ENCODE results near the gene MPHOSPH8.
"Not testable (repeated sequence)": the region's sequence is repeated elsewhere in the genome, so short reads cannot be mapped to it uniquely, and the experiment has no call there.

The MPHOSPH8 gene

DNA sequence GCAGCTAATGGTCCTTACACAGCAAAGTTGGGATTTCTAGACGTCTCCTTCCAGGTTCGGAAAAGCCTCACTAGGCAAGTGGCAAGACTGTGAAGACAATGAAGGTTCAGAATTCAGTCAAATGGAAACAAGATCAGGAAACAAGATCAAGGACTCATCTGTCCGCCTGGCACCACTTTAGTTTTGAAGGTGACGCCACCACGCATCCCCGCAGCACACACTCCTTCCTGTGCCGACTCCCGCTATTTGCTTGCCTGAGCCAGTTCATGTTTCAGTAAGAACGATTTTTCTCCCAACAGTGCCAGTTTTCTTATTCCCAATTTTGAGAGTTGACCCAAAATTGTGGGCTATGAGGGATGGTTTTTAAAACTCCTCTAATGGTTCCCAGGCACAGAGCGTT is 41.4 kb downstream of the MPHOSPH8 start:
- no peak overlapping the region for H3K4me3 ChIP-seq (replicated peaks; ENCODE audit: low read depth, low read length)
- TF ChIP-seq, protein P1, sequence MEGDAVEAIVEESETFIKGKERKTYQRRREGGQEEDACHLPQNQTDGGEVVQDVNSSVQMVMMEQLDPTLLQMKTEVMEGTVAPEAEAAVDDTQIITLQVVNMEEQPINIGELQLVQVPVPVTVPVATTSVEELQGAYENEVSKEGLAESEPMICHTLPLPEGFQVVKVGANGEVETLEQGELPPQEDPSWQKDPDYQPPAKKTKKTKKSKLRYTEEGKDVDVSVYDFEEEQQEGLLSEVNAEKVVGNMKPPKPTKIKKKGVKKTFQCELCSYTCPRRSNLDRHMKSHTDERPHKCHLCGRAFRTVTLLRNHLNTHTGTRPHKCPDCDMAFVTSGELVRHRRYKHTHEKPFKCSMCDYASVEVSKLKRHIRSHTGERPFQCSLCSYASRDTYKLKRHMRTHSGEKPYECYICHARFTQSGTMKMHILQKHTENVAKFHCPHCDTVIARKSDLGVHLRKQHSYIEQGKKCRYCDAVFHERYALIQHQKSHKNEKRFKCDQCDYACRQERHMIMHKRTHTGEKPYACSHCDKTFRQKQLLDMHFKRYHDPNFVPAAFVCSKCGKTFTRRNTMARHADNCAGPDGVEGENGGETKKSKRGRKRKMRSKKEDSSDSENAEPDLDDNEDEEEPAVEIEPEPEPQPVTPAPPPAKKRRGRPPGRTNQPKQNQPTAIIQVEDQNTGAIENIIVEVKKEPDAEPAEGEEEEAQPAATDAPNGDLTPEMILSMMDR (IDR thresholded peaks at IDR 0.05; ENCODE audit: low read length, missing control alignments) = no peak

DNA sequence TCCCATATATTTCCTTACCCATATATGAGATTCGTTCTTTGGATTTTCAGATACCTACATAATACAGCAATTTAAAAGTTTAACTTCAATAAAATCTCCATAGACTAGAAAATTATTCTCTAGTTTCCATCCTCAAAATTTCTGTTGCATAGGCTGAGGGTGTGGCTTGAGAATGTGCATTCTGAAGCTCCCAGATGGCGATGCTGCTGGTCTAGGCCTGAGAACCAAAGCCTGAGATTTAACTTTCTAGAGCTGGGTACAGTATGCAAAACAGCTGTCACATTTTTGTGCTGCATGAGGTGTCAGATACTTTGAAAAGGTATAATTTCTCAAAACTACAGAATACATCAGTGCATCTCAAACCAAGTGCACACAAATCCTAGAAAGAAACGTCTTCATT is 42.7 kb downstream of the MPHOSPH8 start:
- no peak overlapping the region for H3K4me3 ChIP-seq (replicated peaks; ENCODE audit: low read depth, low read length)
- TF ChIP-seq, protein P1 (IDR thresholded peaks at IDR 0.05; ENCODE audit: low read length, missing control alignments) = no peak
- no peak for DNase-seq (ENCODE audit: low read depth)

More for the DNA sequence above, 41.4 kb downstream of the MPHOSPH8 start:
- no peak for DNase-seq (ENCODE audit: low read depth)

DNA sequence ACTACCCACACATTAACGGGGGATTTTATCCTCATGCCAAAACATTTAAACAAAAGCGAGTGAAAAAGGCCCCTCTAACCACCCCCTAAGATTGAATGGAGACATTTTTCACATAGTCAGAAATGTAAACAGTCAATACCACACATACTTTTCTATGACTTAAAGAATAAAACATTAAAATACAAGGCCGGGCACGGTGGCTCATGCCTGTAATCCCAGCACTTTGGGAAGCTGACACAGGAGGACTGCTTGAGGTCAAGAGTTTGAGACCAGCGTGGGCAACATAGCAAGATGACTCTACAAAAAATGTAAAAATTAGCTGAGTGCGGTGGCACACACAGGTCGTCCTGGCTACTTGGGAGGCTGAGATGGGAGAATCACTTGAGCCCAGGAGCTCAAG is 47.3 kb downstream of the MPHOSPH8 start:
- DNase-seq (ENCODE audit: low read depth) = no peak
- TF ChIP-seq, protein P1 (IDR thresholded peaks at IDR 0.05; ENCODE audit: low read length, missing control alignments) = no peak
- no peak overlapping the region for H3K4me3 ChIP-seq (replicated peaks; ENCODE audit: low read depth, low read length)

DNA sequence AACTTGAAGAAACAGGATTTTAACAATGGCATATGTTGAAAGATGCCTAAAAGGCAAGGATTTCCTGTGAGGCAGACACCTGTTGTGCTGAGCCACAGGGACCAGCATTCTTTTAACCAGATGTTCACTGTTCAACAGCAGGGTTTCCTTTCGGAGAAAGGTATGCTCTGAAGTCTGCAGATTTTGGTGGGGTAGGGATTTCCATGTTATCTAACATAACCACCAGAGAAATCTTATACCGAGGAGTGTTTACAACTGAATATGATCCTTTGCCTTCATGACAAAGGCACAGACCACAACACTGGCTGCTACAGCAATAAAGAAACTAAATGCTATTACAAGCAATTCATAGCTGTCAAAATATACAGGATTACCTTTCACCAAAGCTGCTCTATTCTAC is 48.1 kb downstream of the MPHOSPH8 start:
- no peak overlapping the region for H3K4me3 ChIP-seq (replicated peaks; ENCODE audit: low read depth, low read length)
- no peak for DNase-seq (ENCODE audit: low read depth)
- TF ChIP-seq, protein P1 (IDR thresholded peaks at IDR 0.05; ENCODE audit: low read length, missing control alignments) = no peak

DNA sequence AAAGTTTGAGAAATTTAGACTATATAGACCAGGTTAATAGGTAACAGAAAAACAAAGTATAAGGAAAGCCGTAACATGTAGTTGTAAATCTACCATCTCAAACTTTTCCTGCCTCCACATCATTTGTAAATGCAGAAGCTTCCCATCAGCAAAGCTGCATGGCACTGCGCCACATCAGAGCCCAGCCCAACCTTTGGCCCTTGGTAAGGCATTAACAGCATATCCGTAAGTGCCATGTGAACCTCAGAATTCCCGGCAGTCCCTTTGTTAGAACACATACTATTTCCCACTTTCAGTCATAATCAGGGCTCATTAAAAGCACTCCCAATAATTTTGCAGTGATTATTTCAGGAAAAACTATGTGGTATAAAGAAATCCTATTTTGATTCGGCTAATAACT is 51.6 kb downstream of the MPHOSPH8 start:
- no peak overlapping the region for H3K4me3 ChIP-seq (replicated peaks; ENCODE audit: low read depth, low read length)
- DNase-seq (ENCODE audit: low read depth) = no peak
- TF ChIP-seq, protein P1 (IDR thresholded peaks at IDR 0.05; ENCODE audit: low read length, missing control alignments) = no peak

DNA sequence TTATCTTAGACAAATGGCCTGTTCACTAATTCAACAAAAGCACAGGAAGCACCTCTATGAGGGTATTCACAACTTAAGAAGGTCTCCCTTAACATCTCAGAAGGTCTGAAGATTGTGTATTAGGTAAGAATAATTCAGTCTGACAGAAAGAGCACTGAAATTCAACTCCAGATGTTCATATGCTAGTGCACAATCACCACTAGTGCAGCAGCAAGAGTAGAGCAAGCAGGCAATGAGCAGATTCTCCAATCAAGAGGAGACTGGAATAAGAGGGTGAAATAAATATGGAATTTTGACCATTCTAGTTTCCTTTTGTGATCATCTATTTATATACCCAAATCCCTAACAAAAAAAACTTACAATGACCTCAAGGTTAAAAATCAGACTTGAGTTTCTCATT is 52.0 kb downstream of the MPHOSPH8 start:
- TF ChIP-seq, protein P1 (IDR thresholded peaks at IDR 0.05; ENCODE audit: low read length, missing control alignments) = no peak
- DNase-seq (ENCODE audit: low read depth) = no peak
- H3K4me3 ChIP-seq (replicated peaks; ENCODE audit: low read depth, low read length) = no peak overlapping the region

DNA sequence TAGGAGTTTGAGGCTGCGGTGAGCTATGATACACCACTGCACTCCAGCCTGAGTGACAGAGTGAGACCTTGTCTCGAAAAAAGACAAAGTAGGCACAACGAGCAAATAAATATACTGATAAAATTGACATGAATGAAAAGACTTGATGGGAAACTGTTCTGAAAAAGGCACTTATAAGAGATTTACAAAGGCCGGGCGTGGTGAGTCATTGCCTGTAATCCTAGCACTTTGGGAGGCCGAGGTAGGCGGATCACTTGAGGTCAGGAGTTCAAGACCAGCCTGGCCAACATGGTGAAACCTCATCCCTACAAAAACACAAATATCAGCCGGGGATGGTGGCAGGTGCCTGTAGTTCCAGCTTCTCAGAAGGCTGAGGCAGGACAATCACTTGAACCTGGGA is 58.0 kb downstream of the MPHOSPH8 start:
- DNase-seq (ENCODE audit: low read depth); H3K4me3 ChIP-seq (replicated peaks; ENCODE audit: low read depth, low read length): not testable (repeated sequence)

DNA sequence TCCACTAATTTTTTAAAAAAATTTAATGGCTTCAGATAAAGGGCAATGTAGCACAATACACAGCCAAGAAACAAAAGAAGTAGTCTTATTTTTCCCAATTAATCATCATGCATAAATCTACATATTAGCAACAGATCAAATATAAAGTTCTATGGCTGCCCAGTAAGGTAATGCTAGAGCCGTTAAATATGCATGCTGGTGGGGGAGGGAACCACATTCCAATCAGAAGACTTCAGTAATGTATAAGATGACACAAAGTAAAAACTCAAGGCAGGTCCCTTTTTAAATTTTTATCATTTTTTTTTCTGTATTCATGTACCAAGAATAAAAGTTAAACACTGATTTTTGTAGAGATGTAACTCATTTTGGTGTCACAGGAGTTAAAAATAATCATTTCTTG is 62.0 kb downstream of the MPHOSPH8 start:
- no peak overlapping the region for H3K4me3 ChIP-seq (replicated peaks; ENCODE audit: low read depth, low read length)
- DNase-seq (ENCODE audit: low read depth) = no peak
- TF ChIP-seq, protein P1 (IDR thresholded peaks at IDR 0.05; ENCODE audit: low read length, missing control alignments) = no peak

Data from fibroblast of pulmonary artery (primary cell).